OCI-LY1 (cell line): ENCODE data around the gene ITIH3.

ENCODE experiments used
- CTCF ChIP-seq: fragments of 200-600 bp; sonication (generic), shearing (Covaris generic); IDR thresholded peaks from 2 replicates; pipeline ENCODE4 v1.5.1; 2017; ENCODE audit warnings: mild to moderate bottlenecking, antibody characterized with exemption, low read length, moderate library complexity, mixed read lengths
- EZH2 ChIP-seq: fragments of 200-600 bp; sonication (generic), shearing (Covaris generic); IDR thresholded peaks from 2 replicates; pipeline ENCODE4 v1.8.0; 2017; ENCODE audit warnings: borderline replicate concordance, mixed run types, mild to moderate bottlenecking, antibody characterized with exemption, low read length, moderate library complexity, mixed read lengths

DNA sequence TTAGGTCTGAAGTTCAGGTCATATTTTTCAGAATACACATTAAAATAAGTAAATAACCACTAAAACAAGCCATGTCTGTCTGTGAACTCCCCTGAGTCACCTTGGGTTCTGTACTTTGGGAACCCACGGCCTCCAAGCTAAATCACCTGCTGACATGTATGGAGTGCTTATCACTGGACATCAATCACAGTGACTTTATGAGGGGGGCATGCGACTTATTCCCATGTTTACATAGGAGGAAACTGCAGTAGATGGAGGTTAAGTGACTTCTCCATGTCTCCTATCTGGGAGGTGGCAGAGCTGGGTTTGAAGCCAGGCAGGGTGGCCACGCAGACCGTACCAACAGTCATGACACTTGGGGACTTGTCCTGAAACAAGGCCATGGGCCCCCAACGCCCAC, 27.8 kb downstream of the ITIH3 start:
- no peak for TF ChIP-seq EZH2
- TF ChIP-seq CTCF = no peak
